ENCODE results near the gene ANKS1B.

ANKS1B gene

GRCh38 chr12:99019798-99020197, 964.9 kb downstream of the ANKS1B start:
- Histone ChIP-seq H3K27ac (no peak overlapping the region), H3K36me3 (replicated peaks) (no peaks in the 10 kb centered on the region), H3K4me3 (ENCODE audit: low read depth, low read length) (no peak overlapping the region), H3K27me3 (replicated peaks) (no peaks in the 10 kb centered on the region)
- TF ChIP-seq CTCF (IDR thresholded peaks at IDR 0.05; ENCODE audit: low read depth, low read length, missing control alignments) = no peak
- DNase-seq = no peak
- in situ Hi-C loops (cut with HindIII; ENCODE audit: low pct_ligation_motif_present, low sequenced_read_pairs) = no loop called here

GRCh38 chr12:99017971-99018370, 966.8 kb downstream of the ANKS1B start:
- in situ Hi-C loops (cut with HindIII; ENCODE audit: low pct_ligation_motif_present, low sequenced_read_pairs) = no loop called here
- H3K27me3 ChIP-seq (replicated peaks) = no peaks in the 10 kb centered on the region
- no peaks in the 10 kb centered on the region for H3K36me3 ChIP-seq (replicated peaks)
- DNase-seq = no peak
- no peak for TF ChIP-seq CTCF (IDR thresholded peaks at IDR 0.05; ENCODE audit: low read depth, low read length, missing control alignments)
- H3K27ac ChIP-seq = no peak overlapping the region
- no peak overlapping the region for H3K4me3 ChIP-seq (ENCODE audit: low read depth, low read length)

GRCh38 chr12:99009654-99010296, 975.0 kb downstream of the ANKS1B start:
- in situ Hi-C loops (cut with HindIII; ENCODE audit: low pct_ligation_motif_present, low sequenced_read_pairs) = no loop called here
- H3K27me3 ChIP-seq (replicated peaks) = no peaks in the 10 kb centered on the region
- no peak overlapping the region for H3K4me3 ChIP-seq (ENCODE audit: low read depth, low read length)
- no peaks in the 10 kb centered on the region for H3K36me3 ChIP-seq (replicated peaks)
- no peak for TF ChIP-seq CTCF (IDR thresholded peaks at IDR 0.05; ENCODE audit: low read depth, low read length, missing control alignments)
- H3K27ac ChIP-seq = no peak overlapping the region
- no peak for DNase-seq

- TF ChIP-seq CTCF (IDR thresholded peaks at IDR 0.05; ENCODE audit: low read depth, low read length, missing control alignments) = no peak
- DNase-seq = no peak
- in situ Hi-C loops (cut with HindIII; ENCODE audit: low pct_ligation_motif_present, low sequenced_read_pairs) = no loop called here
Measured at GRCh38 chr12:99005601-99006000, 979.1 kb downstream of the ANKS1B start.

GRCh38 chr12:99004799-99005466, 979.8 kb downstream of the ANKS1B start:
- Histone ChIP-seq H3K27me3 (replicated peaks) (no peaks in the 10 kb centered on the region), H3K4me3 (ENCODE audit: low read depth, low read length) (no peak overlapping the region), H3K27ac (no peak overlapping the region), H3K36me3 (replicated peaks) (no peaks in the 10 kb centered on the region)
- no peak for DNase-seq
- no peak for TF ChIP-seq CTCF (IDR thresholded peaks at IDR 0.05; ENCODE audit: low read depth, low read length, missing control alignments)
- in situ Hi-C loops (cut with HindIII; ENCODE audit: low pct_ligation_motif_present, low sequenced_read_pairs) = no loop called here

More at GRCh38 chr12:99005601-99006000, 979.1 kb downstream of the ANKS1B start:
- Histone ChIP-seq H3K4me3 (ENCODE audit: low read depth, low read length) (no peak overlapping the region), H3K27me3 (replicated peaks) (no peaks in the 10 kb centered on the region), H3K27ac (no peak overlapping the region), H3K36me3 (replicated peaks) (no peaks in the 10 kb centered on the region)

All from brain microvascular endothelial cell (primary cell).